Activated CD8-positive, alpha-beta memory T cell treated with anti-CD3 and anti-CD28 coated beads for 48 hours (primary cell): Measurements from ENCODE around the gene RPS3.

Experiments
- DNase-seq, 3 experiments: peaks; one replicate each; pipeline ENCODE4 v3.0.0-alpha.2; 2020; ENCODE audit warnings: low read depth in 2 of 3, low spot score in 2 of 3

RPS3 gene

GRCh38 chr11:75434886-75435570 is 35.7 kb downstream of the RPS3 start:
- no peak for DNase-seq

DNA sequence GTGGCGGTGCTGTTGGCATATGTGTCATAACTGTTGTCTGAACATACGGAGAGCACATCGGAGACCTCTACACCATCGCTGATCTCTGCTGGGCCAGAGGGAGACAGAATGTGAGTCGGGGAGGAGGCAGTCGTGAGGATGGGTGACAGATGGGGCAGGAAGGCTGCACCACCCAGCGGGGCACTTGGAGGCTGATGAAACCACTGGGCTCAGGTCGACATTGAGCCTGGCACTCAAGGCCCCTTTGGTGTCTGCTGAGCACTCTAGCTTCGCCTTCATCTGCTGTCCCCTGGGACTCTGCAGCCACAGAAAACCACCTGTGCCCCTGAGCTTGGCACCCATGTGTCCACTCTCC is 36.2 kb downstream of the RPS3 start:
- no peak for DNase-seq

- DNase-seq = no peak
Observed at GRCh38 chr11:75436806-75437205, 37.5 kb downstream of the RPS3 start.

- DNase-seq = no peak
Observed at GRCh38 chr11:75437966-75438659, 38.8 kb downstream of the RPS3 start.

GRCh38 chr11:75439026-75439425 is 39.7 kb downstream of the RPS3 start:
- DNase-seq = no peak

- no peak for DNase-seq
Observed at GRCh38 chr11:75439495-75440120, 40.3 kb downstream of the RPS3 start.

DNA sequence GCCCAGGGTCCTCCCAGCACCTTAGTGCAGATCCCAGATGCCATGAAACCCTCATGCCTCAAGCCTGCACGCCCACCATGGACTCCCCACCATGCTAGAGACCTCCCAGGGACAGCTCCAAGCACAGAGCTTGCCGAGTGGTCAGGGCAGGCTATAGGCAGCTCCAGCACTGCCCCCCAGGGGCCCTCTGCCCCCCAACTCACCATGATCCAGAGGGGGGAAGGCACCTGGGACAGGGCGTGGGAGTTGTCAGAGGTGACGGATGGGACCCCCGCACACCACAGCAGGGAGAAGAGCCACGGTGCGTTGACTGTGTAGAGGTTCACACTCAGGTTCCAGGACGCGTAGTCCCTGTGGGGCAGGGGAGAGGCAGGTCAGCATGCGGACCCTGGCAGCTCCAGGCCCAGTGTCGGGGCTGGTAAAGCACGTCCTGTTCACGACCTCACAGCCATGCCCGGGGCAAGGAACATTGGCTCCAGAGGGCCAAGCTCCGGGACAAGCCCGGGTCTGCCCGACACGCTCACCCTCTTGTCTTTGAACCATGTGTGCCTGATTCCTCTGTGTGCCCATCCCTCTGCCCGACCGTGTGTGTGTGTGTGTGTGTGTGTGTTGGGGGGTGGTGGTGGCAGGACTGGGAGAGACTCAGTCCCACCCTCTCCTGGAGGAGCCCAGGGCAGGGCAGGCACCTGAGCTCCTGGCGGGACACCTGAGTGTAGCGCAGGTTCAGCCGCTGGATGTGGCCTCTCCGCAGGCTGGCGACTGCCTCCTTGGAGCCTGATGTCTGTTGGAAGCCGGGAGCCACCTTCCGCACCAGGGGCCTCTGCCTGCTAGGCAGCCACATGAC is 41.9 kb downstream of the RPS3 start:
- no peak for DNase-seq

DNA sequence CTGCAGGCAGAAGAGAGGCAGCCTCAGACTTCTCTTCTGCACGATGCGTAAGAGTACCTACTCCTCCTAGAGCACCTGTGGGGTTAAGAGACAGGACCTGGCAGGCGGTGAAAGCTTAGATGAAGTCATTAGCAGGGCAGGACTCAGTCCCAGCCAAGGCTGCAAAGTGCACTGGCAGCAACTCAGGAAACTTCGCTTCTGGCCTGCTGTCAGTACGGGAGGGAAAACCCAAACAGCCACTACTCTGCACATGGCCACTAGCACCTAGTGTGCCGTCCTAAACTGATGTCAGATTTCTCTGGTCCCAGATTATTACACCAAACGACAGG is 42.5 kb downstream of the RPS3 start:
- no peak for DNase-seq

GRCh38 chr11:75442161-75442885 is 43.0 kb downstream of the RPS3 start:
- no peak for DNase-seq

DNA sequence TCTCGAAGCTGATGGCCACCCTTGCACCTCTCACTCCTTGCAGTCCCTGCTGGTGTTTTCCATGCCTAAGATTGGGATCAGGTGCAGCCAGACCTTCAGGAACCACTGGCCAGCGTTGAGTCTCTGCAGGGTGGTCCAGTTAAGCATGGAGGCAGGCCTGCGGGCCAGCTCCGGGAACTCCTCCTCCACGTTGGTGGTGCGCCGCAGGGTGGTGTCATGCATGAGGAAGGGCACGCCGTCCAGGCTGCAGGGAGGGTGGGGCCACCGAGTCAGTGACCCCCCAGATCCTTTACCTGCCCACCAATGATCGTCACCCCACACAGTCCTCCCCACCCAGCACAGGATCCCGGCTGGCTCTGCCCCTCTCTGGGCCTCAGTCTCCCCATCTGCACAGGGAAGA is 43.7 kb downstream of the RPS3 start:
- DNase-seq = no peak

- peak; percentile 22 to 57 (median 54) for DNase-seq
Observed at GRCh38 chr11:75445315-75445953, 46.1 kb downstream of the RPS3 start.

DNA sequence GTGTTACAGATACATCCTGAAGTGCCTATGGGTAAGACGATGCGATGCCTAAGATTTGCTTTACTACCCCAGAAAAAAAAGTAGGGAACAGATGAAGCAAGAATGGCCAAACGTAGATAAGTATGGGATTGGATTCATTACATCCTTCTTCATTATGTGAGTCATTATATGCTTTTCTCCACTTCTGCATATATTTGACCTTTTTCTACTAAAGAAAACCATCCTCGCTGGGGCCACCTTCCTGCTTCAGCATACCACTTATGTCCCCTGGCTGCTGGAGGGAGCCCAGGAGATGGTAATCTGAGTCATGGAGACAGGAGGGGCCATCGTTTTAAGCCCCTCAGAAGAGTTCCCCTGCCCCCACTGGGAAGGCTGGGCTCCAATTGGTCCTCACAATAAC is 48.1 kb downstream of the RPS3 start:
- no peak for DNase-seq

GRCh38 chr11:75449271-75449670 is 50.0 kb downstream of the RPS3 start:
- no peak for DNase-seq

- no peak for DNase-seq
Observed at GRCh38 chr11:75449776-75450175, 50.5 kb downstream of the RPS3 start.

GRCh38 chr11:75450236-75450635 is 50.9 kb downstream of the RPS3 start:
- DNase-seq = no peak

DNA sequence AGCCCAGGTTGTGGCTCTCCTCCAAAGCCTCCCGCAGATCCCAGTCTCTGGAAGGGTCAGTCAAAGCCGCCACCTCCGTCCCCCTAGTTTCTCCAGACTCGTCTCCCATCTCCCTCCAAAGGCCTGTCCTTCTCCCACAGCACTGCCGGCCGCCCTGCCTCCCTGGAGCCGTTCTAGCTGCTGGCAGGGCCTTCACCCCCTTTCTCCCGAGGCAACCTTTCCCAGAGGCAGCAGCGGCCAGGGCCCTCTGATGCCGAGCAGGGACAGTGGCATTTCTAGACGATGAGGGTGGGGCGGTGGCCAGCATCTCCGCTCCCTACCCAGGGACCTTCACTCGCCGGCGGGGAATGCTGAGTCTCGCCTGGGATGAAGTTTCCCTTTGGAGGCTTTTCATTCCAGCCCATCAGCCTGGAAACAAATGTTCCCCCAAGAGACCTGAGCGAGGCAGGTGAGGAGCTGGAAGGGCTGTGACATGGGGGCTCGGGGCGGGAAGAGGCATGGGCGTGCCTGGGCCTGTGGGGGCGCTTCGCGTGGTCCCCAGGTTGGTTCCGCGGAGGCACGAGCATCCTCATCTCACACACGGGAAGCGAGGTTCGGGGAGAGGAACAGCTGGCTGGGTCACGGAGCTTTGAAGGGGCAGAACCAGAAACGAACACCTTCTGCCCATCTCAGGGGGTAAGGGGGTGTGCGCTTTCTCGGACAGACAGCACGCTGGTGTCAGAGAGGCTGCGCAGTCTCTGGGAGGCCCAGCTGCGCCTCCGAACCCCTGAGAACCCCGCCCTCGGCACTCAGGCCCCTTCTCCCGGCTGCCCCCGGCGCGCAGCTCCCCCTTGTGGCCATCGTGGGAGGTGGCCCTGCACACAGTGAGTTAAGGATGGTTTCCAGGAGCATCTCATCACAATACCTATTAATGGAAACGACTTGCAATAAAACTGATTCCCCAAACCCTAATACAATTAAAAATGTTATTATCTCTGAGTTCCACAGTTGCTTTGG is 51.8 kb downstream of the RPS3 start:
- peak in 1 of 3 experiments; percentile 45 for DNase-seq

GRCh38 chr11:75453916-75454655 is 54.8 kb downstream of the RPS3 start:
- no peak for DNase-seq

DNA sequence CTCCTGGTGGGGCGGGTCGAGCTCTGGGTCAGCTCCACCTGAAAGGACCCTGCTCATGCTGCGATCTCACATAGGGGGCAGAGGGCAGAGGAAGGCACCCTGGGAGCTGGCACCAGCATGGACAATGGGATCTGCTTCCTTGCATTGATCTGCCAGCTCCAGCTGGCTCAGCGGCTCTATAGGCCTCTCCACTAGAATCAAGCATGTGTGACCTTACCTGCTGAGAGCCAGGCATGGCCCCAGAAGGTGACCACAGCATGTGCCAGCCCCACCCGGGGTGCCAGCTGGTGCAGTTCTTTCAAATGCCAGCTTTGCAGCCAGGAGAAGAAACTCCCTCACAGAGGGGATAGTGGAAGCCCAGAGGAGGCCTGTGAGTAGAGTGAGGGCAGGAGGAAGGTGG is 55.7 kb downstream of the RPS3 start:
- no peak for DNase-seq
